NCI-H446 treated with DMSO at 0.1 percent for 48 hours (cell line): ENCODE data around the gene ADM2.
A peak's percentile ranks its signal among the peaks of the same experiment; 100 is the strongest.
"Not testable (repeated sequence)": the region's sequence is repeated elsewhere in the genome, so short reads cannot be mapped to it uniquely, and the experiment has no call there.

Experiments
- DNase-seq: peaks from one replicate; lab custom pipeline; 2025; lab: John Stamatoyannopoulos, UW

The ADM2 gene

DNA sequence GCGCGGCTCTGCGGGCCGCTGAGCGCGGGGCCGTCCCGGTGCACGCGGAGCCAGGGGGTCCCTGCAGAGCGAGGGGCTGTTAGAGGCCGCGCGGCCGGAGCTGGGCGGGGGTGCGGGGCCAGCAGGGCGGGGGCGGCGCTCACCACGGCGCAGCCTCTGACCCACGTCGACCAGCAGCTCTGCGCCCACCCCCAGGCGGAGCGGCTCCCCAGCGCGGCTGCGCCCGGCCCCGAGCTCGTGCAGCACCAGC lies 44.4 kb downstream of the ADM2 start:
- DNase-seq, result no peak

- DNase-seq, result peak; percentile 59
Measured at GRCh38 chr22:50526108-50526833, 44.9 kb downstream of the ADM2 start.

- no peak for DNase-seq
Measured at GRCh38 chr22:50526834-50527801, 45.8 kb downstream of the ADM2 start.

DNA sequence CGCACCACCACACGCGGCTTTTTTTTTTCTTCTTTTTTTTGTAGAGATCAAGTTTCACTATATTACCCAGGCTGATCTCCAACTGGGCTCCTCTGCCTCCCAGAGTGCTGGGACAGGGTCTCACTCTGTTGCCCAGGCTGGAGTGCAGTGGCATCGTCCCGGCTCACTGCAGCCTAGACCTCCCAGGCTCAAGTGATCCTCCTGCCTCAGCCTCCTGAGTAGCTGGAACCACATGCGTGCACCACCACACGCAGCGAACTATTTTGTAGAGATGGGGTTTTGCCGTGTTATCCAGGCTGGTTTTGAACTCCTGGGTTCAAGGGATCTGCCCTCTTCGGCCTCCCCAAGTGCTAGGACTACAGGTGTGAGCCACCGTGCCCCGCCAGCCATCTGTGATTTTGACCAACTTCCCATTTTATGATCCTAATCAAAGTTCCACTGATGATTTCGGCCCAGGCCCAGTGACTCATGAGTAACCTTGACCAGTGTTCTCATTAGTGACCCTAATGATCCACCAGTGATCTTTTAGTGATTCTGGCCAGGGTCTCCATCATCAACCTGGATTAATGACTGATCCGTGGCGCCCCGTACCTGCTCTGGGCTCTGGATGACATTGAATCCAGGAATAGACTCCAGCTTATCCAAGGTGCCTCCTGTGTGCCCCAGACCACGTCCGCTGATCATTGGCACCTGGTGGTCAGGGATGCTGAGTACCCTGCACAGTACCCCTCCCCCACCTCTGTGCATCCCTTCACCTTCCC lies 46.8 kb downstream of the ADM2 start:
- DNase-seq, result no peak

GRCh38 chr22:50528682-50529415 lies 47.5 kb downstream of the ADM2 start:
- no peak for DNase-seq

DNA sequence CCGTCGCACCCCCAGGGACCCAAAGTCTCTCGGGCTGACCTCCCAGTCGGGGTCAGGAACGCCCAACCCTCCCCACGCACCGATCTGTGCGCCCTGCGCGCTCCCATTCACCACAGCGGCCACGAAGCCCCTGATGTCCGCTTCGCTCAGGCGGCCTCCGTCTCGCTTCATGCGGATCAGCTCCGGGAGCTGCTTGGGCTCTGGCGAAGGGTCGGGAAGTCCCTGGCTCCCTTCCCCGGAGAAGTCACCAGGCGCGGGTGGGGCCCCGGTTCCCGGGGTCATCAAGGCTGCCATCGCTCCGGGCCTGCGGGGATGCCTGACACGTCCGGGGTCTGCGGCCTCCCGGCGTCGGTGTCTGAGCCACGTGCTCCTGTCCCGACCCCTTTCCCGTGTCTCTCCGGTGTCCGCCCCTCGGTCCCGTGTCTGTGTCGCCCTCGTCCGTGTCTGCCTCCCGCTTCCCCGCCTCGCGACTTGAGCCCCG lies 48.1 kb downstream of the ADM2 start:
- DNase-seq, result no peak

DNA sequence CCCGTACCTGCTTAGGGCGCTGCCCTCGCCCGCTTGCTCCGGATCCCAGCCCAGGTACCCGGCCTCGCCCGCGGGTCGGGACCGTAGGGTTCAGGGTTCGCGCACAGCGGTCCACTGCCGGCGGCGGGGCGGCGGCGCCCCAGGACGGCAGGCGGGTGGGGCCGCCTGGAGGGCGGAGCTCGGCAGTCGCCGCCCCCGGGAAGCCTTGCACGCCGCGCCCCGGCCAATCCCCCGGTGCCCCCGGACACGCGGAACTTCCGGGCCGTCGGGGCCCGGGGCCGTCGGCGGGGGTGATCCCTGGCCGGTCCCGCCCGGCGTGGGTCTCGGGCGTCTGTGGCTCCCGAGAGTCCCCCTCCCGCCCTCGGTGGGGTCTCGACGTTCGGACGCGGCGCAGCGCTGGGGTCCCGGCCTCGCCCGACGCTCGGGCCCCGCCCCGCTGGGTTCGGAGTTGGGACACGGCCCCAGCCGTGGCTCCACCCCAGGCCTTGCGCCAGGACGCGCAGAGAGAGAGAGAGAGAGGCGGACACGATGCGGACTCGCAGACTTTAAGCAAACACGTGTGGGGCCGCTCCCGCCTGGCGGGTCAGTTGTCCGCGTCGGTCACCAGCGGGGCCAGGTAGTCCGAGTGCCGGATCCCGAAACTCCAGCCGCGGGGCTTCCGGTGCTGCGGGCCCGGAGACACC lies 48.7 kb downstream of the ADM2 start, which contains the start of gene TYMP:
Gene TYMP, minus strand, starts transcription at position 116 of the 683 bp plus-strand sequence. CDS start 303 bp downstream, outside the sequence.
- no peak for DNase-seq

DNA sequence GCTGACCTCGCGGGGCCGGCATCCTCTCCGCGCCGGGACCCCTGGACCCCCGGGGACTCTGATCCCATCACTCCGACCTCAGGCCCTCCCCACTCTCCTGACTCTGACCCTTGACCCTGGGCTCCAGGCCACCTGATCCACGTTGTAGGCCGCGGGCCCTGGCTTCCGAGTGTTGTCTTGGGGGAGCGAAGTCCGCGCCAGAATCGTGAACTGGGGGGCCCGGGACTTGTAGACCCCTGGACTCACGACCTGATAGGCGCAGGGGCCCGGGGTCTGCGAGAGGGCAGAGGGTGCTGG lies 49.2 kb downstream of the ADM2 start:
- DNase-seq, result no peak

- DNase-seq, result no peak
Measured at GRCh38 chr22:50530877-50531545, 49.7 kb downstream of the ADM2 start.

GRCh38 chr22:50531546-50531961 lies 50.2 kb downstream of the ADM2 start:
- no peak for DNase-seq

GRCh38 chr22:50531962-50532674 lies 50.8 kb downstream of the ADM2 start:
- DNase-seq, result no peak

- DNase-seq, result no peak
Measured at GRCh38 chr22:50532824-50533796, 51.8 kb downstream of the ADM2 start.

DNA sequence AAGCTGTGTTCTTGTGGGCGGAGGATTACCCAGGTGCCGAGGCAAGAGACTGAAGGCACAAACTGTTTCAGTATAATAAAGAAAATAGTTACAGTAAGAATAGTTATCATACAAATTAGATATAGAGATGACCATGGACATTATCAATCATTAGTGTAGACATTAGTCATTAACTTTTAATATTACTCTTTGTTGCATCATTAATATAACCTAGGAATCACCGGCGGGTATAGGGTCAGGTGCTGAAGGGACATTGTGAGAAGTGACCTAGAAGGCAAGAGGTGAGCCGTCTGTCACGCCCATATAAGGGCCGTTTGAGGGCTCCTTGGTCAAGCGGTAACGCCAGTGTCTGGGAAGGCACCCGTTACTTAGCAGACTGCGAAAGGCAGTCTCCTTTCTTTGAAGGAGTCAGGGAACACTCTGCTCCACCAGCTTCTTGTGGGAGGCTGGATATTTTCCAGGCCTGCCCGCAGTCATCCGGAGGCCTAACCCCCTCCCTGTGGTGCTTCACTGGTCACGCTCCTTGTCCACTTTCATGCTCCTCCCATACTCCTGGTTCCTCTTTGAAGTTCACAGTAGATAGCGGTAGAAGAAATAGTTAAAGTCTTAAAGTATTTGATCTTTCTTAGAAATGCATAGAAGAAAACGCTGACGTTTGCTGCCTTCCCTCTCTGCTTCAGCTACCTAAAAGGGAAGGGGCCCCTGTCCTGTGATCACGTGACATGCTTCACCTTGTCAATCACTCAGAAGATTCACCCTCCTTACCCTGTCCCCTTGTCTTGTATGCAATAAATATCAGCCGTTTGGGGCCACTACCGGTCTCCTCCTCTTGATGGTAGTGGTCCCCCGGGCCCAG lies 52.7 kb downstream of the ADM2 start:
- DNase-seq, result not testable (repeated sequence)

DNA sequence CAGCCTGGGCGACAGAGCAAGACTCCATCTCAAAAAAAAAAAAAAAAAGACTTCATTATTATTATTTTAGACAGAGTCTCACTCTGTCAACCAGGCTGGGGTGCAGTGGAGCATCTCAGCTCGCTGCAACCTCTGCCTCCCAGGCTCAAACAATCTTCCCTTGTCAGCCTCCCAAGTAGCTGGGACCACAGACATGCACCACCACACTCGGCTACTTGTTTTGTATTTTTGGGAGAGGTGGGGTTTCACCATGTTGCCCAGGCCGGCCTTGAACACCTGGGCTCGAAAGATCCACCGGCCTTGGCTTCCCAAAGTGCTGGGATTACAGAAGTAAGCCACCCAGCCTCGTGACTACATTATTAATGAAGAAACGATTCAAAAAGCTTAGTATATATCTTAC lies 53.8 kb downstream of the ADM2 start:
- DNase-seq, result no peak
